IPS-11a (cell line): Measurements from ENCODE around the gene MKNK2.
"Not testable (repeated sequence)": the region's sequence is repeated elsewhere in the genome, so short reads cannot be mapped to it uniquely, and the experiment has no call there.

Source experiments
- H3K4me3 ChIP-seq: one replicate; pipeline ENCODE4 v1.5.1; 2013; ENCODE audit warnings: low read depth, low read length, control low read depth

MKNK2 gene

GRCh38 chr19:2044709-2045500 is 6.1 kb downstream of the MKNK2 start:
- no peak overlapping the region for H3K4me3 ChIP-seq

GRCh38 chr19:2043961-2044708 is 6.9 kb downstream of the MKNK2 start:
- H3K4me3 ChIP-seq: no peak overlapping the region

- no peak overlapping the region for H3K4me3 ChIP-seq
Observed at GRCh38 chr19:2043251-2043641, 7.8 kb downstream of the MKNK2 start.

- no peak overlapping the region for H3K4me3 ChIP-seq
Observed at GRCh38 chr19:2042485-2043250, 8.4 kb downstream of the MKNK2 start.

GRCh38 chr19:2041683-2042484 is 9.2 kb downstream of the MKNK2 start:
- no peak overlapping the region for H3K4me3 ChIP-seq

- H3K4me3 ChIP-seq: no peak overlapping the region
Observed at GRCh38 chr19:2041433-2041682, 9.7 kb downstream of the MKNK2 start.

- no peak overlapping the region for H3K4me3 ChIP-seq
Observed at GRCh38 chr19:2040647-2041432, 10.2 kb downstream of the MKNK2 start.

- H3K4me3 ChIP-seq: no peak overlapping the region
Observed at GRCh38 chr19:2039959-2040646, 10.9 kb downstream of the MKNK2 start.

- no peak overlapping the region for H3K4me3 ChIP-seq
Observed at GRCh38 chr19:2039089-2039958, 11.7 kb downstream of the MKNK2 start.

GRCh38 chr19:2038284-2039088 is 12.6 kb downstream of the MKNK2 start:
- H3K4me3 ChIP-seq: no peak overlapping the region

- no peak overlapping the region for H3K4me3 ChIP-seq
Observed at GRCh38 chr19:2037651-2038255, 13.3 kb downstream of the MKNK2 start.

- H3K4me3 ChIP-seq: no peak overlapping the region
Observed at GRCh38 chr19:2036424-2036823, 14.6 kb downstream of the MKNK2 start.

- no peak overlapping the region for H3K4me3 ChIP-seq
Observed at GRCh38 chr19:2035590-2035991, 15.5 kb downstream of the MKNK2 start.

- no peak overlapping the region for H3K4me3 ChIP-seq
Observed at GRCh38 chr19:2034729-2035589, 16.1 kb downstream of the MKNK2 start.

GRCh38 chr19:2034253-2034652 is 16.8 kb downstream of the MKNK2 start:
- H3K4me3 ChIP-seq: not testable (repeated sequence)

- no peak overlapping the region for H3K4me3 ChIP-seq
Observed at GRCh38 chr19:2033825-2034159, 17.3 kb downstream of the MKNK2 start.
